Skeletal muscle tissue (tissue), 4 donors: ENCODE data around the gene ABHD2. TPM values are rescaled to one million over a fixed set of nuclear protein-coding genes. Genes with fewer than 3 reads are reported as not detected.

Source experiments
- H3K27ac ChIP-seq: one replicate; pipeline ENCODE4 v1.7.0; 2013; ENCODE audit warnings: mild to moderate bottlenecking, low read depth, low read length, inconsistent platforms
- H3K27me3 ChIP-seq, 3 donors: one replicate each; pipeline ENCODE4 v1.7.0; 2013; ENCODE audit warnings: low read length in 3 of 3; ENCODE audit not compliant: control insufficient read depth in 3 of 3, insufficient read depth in 3 of 3
- H3K36me3 ChIP-seq, 3 donors: one replicate each; pipeline ENCODE4 v1.7.0; 2013; ENCODE audit warnings: low read length in 3 of 3; ENCODE audit not compliant: control insufficient read depth in 3 of 3, insufficient read depth in 3 of 3
- H3K4me1 ChIP-seq, 3 donors: one replicate each; pipeline ENCODE4 v1.7.0; 2013; ENCODE audit warnings: low read length in 3 of 3, mild to moderate bottlenecking in 3 of 3; ENCODE audit not compliant: control insufficient read depth in 3 of 3, insufficient read depth in 3 of 3
- H3K4me3 ChIP-seq, 3 donors: one replicate each; pipeline ENCODE4 v1.7.0; 2013; ENCODE audit warnings: low read length in 3 of 3
- H3K9ac ChIP-seq, 3 donors: one replicate each; pipeline ENCODE4 v1.7.0; 2013; ENCODE audit warnings: low read length in 3 of 3, mild to moderate bottlenecking in 3 of 3, moderate library complexity in 2 of 3, low read depth in 1 of 3
- H3K9me3 ChIP-seq, 3 donors: one replicate each; pipeline ENCODE4 v1.7.0; 2013; ENCODE audit warnings: low read length in 3 of 3; ENCODE audit not compliant: control insufficient read depth in 3 of 3
- total RNA-seq: library from RNA; depleted of rRNA; stranded (reverse); fragments of >200 nt; gene quantifications from one replicate; pipeline ENCODE4 v1.2.3, GENCODE V29; 2014
- donor health status: Osteomylitis.

ABHD2 gene
- total RNA-seq, 1 donor from 2014 or later = 23.0 TPM

DNA sequence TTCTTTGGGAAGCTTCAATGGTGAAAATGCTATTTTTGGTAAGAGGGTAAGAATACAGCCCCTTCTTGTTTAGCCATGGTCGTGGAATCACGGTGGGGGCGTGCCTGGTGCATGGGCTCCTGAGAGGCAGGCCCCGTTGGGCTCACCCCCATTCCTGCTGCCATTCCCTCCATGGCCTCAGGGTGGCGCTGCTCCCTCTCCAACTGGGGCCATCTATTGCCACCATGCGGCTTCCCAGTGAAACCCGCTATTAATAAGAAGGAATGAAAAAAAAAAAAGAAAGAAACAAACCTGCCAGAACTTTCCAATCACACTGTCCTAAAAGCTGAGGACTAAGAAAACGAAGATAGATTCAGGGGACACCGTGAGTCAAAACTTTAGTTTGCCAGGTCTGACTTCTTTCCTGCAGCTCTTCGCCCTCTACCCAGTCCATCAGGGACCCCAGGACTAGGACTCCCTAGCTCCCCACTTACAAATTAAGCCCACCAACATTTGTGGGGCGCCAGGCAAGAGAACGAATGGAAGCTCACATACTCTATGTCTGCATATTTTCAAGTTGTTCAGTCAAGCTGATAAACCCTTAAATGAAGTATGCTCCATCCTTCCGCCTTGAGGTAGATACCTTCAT, 30.6 kb upstream of the ABHD2 start:
- H3K27me3 ChIP-seq = no peaks in the 10 kb centered on the region
- H3K4me3 ChIP-seq = no peak overlapping the region
- no peaks in the 10 kb centered on the region for H3K9me3 ChIP-seq
- H3K4me1 ChIP-seq = peaks cover 0 to 3% (median 3%) of the 10 kb centered on the region in 3 donors
- no peak overlapping the region for H3K27ac ChIP-seq
- H3K9ac ChIP-seq = no peak overlapping the region
- H3K36me3 ChIP-seq = no peaks in the 10 kb centered on the region

DNA sequence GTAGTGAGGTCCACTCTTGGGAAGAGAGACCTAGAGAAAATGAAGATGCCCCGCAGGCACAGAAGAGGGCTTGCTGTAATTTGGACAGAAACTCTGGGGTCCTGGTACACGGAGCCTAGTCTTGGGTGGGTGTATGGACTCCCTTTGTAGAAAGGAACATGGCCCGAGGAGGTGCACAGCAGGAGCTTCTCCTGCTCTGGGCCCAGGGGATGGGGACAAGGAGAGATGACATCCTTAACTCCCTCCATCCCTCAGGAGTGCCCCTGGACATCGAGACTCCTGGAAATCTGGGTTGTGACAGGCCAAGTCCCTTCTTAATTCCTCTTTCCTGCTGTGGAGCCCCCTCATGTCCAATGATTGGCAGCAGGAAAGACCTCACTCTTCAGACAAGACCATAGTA, 29.9 kb upstream of the ABHD2 start:
- Histone ChIP-seq H3K4me3 (no peak overlapping the region), H3K9me3 (no peaks in the 10 kb centered on the region), H3K27ac (no peak overlapping the region), H3K4me1 (peaks cover 0 to 3% (median 3%) of the 10 kb centered on the region in 3 donors), H3K9ac (no peak overlapping the region), H3K36me3 (no peaks in the 10 kb centered on the region), H3K27me3 (no peaks in the 10 kb centered on the region)

DNA sequence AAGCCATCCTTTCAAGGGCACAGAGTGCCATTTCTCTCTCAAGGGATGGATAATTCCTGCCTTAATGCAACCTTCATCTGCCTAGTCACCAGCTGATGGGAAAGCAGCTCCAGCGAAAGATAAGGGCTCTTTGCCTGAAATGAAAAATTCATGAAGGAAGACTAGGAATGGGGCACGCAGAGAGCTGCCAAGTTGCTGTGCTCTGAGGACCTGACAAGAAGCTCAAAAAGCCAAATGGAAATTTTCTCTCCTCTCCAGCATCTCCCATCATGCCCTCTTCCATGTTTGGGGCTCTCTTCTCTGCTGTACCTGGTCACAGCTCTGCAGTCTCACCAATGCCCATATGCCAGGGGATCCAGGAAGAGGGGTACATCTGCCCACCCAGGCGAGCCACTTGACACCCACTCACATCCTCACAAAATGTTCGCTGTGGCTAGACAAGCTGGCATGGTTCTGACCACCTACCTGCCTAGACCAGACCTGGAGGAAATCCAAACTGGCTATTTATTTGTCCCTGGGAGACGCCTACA, 29.3 kb upstream of the ABHD2 start:
- no peaks in the 10 kb centered on the region for H3K9me3 ChIP-seq
- no peak overlapping the region for H3K9ac ChIP-seq
- no peaks in the 10 kb centered on the region for H3K27me3 ChIP-seq
- no peaks in the 10 kb centered on the region for H3K36me3 ChIP-seq
- H3K27ac ChIP-seq = no peak overlapping the region
- no peak overlapping the region for H3K4me3 ChIP-seq
- peaks cover 0 to 3% (median 3%) of the 10 kb centered on the region in 3 donors for H3K4me1 ChIP-seq

DNA sequence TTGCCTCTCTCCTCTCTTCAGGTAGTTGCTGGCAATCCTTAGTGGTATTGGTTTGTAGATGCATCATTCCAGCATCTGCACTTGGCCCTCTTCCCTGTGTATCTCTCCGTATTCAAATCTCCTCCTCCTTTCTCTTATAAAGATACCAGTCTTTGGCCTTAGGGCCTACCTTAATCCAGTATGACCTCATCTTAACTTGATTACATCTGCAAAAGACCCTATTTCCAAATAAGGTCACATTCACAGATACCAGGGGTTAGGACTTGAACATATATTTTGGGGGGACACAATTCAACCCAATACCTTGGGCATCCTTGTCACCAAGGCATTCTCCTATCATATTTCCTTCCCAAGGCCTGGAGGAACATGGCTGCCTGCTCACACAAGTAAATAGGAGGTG, 22.0 kb upstream of the ABHD2 start:
- no peaks in the 10 kb centered on the region for H3K36me3 ChIP-seq
- H3K27ac ChIP-seq = no peak overlapping the region
- H3K4me1 ChIP-seq = no peaks in the 10 kb centered on the region
- no peak overlapping the region for H3K4me3 ChIP-seq
- no peaks in the 10 kb centered on the region for H3K27me3 ChIP-seq
- H3K9ac ChIP-seq = no peak overlapping the region
- H3K9me3 ChIP-seq = peaks cover 8 to 14% (median 10%) of the 10 kb centered on the region in 3 donors

DNA sequence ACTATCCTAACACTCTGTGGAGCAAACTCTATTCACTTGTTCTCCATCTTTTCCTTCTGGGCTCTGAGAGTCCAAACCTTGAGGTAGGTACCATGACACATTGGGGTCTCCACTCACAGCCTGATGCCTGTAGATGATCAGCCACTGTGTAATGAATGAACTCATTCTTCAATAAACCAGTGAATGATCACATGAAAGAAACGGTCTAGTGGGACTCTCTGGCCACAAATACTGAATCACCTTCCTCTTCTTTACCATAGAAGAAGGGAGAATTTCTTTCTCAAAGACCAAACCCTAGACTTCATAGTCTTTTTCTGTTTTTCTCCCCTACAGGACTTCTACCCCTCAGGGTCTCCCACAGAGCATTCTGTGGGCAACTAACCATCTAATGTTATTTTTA, 20.5 kb upstream of the ABHD2 start:
- Histone ChIP-seq H3K27ac (no peak overlapping the region), H3K9me3 (peaks cover 8 to 14% (median 10%) of the 10 kb centered on the region in 3 donors), H3K4me1 (no peaks in the 10 kb centered on the region), H3K4me3 (no peak overlapping the region), H3K9ac (no peak overlapping the region), H3K36me3 (no peaks in the 10 kb centered on the region), H3K27me3 (no peaks in the 10 kb centered on the region)

DNA sequence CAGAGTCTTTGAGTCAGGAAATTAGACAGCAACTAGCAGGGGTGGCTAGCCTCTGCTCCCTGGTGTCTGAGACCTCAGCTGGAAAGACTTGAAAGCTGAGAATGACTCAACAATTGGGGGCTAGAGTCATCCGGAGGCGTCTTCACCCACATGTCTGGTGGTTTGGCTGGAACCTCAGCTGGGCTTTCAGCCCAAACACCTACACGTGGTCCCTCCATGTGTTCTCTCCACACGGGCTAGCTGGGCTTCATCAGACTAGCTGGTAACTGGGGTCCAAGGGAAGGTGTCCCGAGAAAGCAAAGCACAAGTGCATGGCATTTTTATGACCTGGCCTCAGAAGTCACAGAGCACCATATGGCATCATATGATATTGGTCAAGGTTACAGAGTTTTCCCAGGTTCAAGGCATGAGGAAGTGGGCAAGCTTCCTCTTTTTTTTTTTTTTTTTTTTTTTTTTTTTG, 19.9 kb upstream of the ABHD2 start:
- Histone ChIP-seq H3K27me3 (no peaks in the 10 kb centered on the region), H3K9ac (no peak overlapping the region), H3K27ac (no peak overlapping the region), H3K36me3 (no peaks in the 10 kb centered on the region), H3K9me3 (peaks cover 8 to 14% (median 10%) of the 10 kb centered on the region in 3 donors), H3K4me1 (no peaks in the 10 kb centered on the region), H3K4me3 (no peak overlapping the region)

DNA sequence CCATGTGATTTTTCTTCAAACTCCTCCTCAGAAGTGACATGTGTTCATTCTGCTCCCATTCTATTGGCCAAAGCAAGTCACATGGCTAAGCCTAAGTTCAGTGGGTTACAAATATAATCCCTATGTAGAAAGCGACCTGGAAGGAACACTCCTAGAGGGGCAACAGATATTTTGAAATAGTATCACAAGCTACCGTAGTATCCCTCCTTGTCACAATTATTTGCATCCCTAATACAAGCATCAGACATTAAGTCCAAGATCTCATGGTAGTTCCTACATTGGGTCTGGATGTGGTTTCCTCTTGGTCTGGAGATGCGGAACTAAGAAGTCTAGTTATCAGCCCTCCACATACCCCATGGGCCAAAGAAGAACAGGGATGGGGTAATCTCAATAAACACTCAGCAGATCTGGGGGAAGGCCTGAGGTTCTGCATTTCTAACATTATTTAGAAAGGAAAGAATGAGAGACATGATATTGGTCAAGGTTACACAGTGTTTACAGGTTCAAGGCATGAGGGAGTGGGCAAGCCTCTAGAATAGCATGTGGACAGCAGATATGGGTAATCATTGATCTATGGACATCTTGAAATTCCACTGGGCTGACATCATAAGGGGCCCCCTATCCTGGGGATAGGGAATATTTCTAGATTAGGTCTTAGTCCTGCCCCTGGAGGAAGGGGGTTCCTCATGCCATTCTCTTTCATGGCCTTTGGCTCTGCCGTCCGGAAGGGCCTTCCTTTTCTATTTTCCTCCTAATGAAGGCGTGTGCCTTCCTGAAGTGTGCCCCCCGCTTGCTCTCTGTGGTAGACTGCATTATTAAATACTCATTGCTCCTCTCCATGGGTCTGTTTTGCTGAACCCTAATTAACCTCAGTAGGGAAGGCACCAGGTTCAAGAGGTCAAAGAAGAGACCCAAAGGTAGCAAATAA, 17.8 kb upstream of the ABHD2 start:
- Histone ChIP-seq H3K36me3 (no peaks in the 10 kb centered on the region), H3K9me3 (peaks cover 8 to 14% (median 10%) of the 10 kb centered on the region in 3 donors), H3K4me1 (no peaks in the 10 kb centered on the region), H3K9ac (no peak overlapping the region), H3K27me3 (no peaks in the 10 kb centered on the region), H3K4me3 (no peak overlapping the region), H3K27ac (no peak overlapping the region)

DNA sequence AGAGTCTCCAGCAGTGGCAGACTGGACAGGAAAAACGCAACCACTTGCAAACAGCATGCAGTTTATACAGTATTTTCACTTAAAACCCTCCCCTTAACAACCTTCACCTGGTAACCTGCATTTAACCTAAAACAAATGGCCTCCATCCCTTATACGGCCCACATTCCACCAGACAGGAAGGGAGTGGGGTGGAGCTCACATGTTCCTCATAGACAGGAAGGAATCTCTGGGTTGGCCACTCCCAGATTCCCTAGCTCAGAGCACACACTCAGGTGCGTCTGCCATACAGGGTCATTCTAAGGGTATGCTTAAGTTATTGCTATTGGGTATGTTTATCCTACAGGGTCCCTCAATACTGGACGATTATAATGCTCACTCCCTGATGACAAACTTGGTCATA, 16.8 kb upstream of the ABHD2 start:
- no peaks in the 10 kb centered on the region for H3K4me1 ChIP-seq
- H3K9me3 ChIP-seq = peaks cover 6 to 12% (median 9%) of the 10 kb centered on the region in 3 donors
- no peak overlapping the region for H3K27ac ChIP-seq
- H3K9ac ChIP-seq = no peak overlapping the region
- no peak overlapping the region for H3K4me3 ChIP-seq
- H3K27me3 ChIP-seq = no peaks in the 10 kb centered on the region
- no peaks in the 10 kb centered on the region for H3K36me3 ChIP-seq

DNA sequence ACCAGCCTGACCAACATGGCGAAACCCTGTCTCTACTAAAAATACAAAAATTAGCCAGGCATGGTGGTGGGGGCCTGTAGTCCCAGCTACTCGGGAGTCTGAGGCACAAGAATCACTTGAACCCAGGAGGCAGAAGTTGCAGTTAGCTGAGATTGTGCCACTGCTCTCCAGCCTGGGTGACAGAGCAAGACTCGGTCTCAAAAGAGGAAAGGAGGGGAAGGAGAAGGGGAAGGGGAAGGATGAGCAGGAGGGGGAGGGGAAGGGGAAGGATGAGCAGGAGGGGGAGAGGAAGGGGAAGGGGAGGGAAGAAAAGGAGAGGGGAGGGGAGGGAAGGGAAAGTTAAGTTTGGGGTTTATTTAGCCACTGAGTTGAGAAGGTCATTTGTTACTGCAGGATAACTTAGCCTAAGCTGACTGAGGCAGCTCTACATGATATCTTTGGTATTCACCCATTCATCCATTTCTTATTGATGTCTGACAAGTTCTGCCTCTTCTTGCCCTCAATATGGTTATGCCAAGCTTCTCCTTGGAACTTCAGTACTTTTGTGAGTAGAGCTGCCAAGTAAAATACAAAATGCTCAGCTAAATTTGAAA, 15.9 kb upstream of the ABHD2 start:
- H3K9me3 ChIP-seq = peaks cover 1 to 4% (median 3%) of the 10 kb centered on the region in 3 donors
- no peak overlapping the region for H3K9ac ChIP-seq
- no peaks in the 10 kb centered on the region for H3K36me3 ChIP-seq
- no peak overlapping the region for H3K27ac ChIP-seq
- H3K27me3 ChIP-seq = no peaks in the 10 kb centered on the region
- H3K4me1 ChIP-seq = no peaks in the 10 kb centered on the region
- H3K4me3 ChIP-seq = no peak overlapping the region
